PC-3 (cell line): ENCODE data around the gene SF3A1.

ENCODE experiments used
- EZH2 ChIP-seq: fragments of 300-600 bp; sonication (generic); IDR thresholded peaks from one replicate; pipeline ENCODE4 v1.6.1; 2017; ENCODE audit warnings: antibody characterized with exemption, mild to moderate bottlenecking, low read length; ENCODE audit not compliant: unreplicated experiment
- TF ChIP-seq, protein P1 (sequence below): fragments of 300-600 bp; sonication (generic); conservative IDR thresholded peaks from 2 replicates; pipeline ENCODE4 v1.5.1; 2017; ENCODE audit warnings: antibody characterized with exemption, low read depth, mild to moderate bottlenecking, low read length

DNA sequence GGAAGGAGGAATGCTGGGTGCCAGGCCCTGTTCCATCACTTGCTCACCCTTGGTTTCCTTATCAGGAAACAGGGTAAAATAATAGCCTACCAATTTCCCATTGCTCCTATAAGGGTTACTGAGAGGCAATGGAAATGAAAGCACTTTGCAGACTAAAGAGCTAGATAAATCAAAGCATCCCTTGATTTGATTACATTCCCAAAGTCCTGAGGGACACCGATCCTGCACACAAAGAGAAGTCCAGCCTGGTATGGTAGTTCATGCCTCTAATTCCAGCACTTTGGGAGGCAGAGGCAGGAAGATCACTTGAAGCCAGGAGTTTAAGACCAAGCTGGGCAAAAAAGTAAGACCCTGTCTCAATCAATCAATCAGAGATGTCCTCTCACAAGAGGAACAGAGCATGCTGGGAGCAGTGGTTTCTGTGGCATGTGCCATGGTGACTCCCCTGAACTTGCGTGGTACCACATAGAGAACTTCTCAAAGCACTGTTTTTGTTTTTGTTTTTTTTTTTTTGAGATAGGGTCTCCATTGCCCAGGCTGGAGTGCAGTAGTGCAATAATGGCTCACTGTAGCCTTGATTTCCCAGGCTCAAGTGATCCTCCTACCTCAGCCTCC, 40.6 kb downstream of the SF3A1 start:
- TF ChIP-seq, protein P1, sequence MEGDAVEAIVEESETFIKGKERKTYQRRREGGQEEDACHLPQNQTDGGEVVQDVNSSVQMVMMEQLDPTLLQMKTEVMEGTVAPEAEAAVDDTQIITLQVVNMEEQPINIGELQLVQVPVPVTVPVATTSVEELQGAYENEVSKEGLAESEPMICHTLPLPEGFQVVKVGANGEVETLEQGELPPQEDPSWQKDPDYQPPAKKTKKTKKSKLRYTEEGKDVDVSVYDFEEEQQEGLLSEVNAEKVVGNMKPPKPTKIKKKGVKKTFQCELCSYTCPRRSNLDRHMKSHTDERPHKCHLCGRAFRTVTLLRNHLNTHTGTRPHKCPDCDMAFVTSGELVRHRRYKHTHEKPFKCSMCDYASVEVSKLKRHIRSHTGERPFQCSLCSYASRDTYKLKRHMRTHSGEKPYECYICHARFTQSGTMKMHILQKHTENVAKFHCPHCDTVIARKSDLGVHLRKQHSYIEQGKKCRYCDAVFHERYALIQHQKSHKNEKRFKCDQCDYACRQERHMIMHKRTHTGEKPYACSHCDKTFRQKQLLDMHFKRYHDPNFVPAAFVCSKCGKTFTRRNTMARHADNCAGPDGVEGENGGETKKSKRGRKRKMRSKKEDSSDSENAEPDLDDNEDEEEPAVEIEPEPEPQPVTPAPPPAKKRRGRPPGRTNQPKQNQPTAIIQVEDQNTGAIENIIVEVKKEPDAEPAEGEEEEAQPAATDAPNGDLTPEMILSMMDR = no peak
- TF ChIP-seq EZH2 = no peak
